ENCODE results near the gene SLC37A1. TPM values are rescaled to one million over a fixed set of nuclear protein-coding genes. Genes with fewer than 3 reads are reported as not detected.

The SLC37A1 gene
- total RNA-seq, 1 experiment from 2014 or later, result 38.3 TPM

GRCh38 chr21:42547906-42548365 is 34.3 kb downstream of the SLC37A1 start:
- Histone ChIP-seq H3K79me2 (ENCODE audit: low read length) (no peaks in the 10 kb centered on the region), H3K4me1 (ENCODE audit: insufficient read depth, low read length) (no peaks in the 10 kb centered on the region), H3K36me3 (ENCODE audit: low read depth, low read length) (peaks cover 19% of the 10 kb centered on the region; the same call in 1 of the 2 replicates), H3K9ac (ENCODE audit: low read length) (no peak overlapping the region), H3K9me2 (replicated peaks; ENCODE audit: low read length) (no peaks in the 10 kb centered on the region), H3K27ac (ENCODE audit: low read length) (no peak overlapping the region), H3K27me3 (ENCODE audit: low read length) (no peaks in the 10 kb centered on the region), H3K4me3 (ENCODE audit: low read length) (no peak overlapping the region), H3F3A (ENCODE audit: low read length, unreplicated experiment) (no peaks in the 10 kb centered on the region), H3K4me2 (ENCODE audit: low read length) (no peak overlapping the region), H3K9me3 (ENCODE audit: low read length) (no peaks in the 10 kb centered on the region), H4K20me1 (ENCODE audit: low read length) (no peaks in the 10 kb centered on the region), H2AFZ (ENCODE audit: low read length) (no peak overlapping the region)
- no TSS peak for BruUV-seq (replicated peaks)
- CTCF ChIA-PET, result no interaction called here
- intact Hi-C loops (cut with micrococcal nuclease), result no loop called here
- TF ChIP-seq EZH2 (IDR thresholded peaks at IDR 0.05; ENCODE audit: low read length, unreplicated experiment) (no peak), CTCF (conservative IDR thresholded peaks at IDR 0.05; ENCODE audit: low read depth, low read length) (no peak), EZH2phosphoT487 (IDR thresholded peaks at IDR 0.05; ENCODE audit: borderline replicate concordance, low read length) (no peak)
- POLR2A ChIA-PET (ENCODE audit: unreplicated experiment), result no interaction called here
- ATAC-seq (no peak), DNase-seq (no peak)

GRCh38 chr21:42548687-42549406 is 35.2 kb downstream of the SLC37A1 start:
- POLR2A ChIA-PET (ENCODE audit: unreplicated experiment), result no interaction called here

More at GRCh38 chr21:42548687-42549406, 35.2 kb downstream of the SLC37A1 start:
- no peaks in the 10 kb centered on the region for H3K4me1 ChIP-seq (ENCODE audit: insufficient read depth, low read length)
- no peak overlapping the region for H3K4me2 ChIP-seq (ENCODE audit: low read length)
- CTCF ChIA-PET, result no interaction called here
- no peak overlapping the region for H3K4me3 ChIP-seq (ENCODE audit: low read length)
- intact Hi-C loops (cut with micrococcal nuclease), result no loop called here
- H3K27me3 ChIP-seq (ENCODE audit: low read length), result no peaks in the 10 kb centered on the region
- no peak for ATAC-seq
- peaks cover 11% of the 10 kb centered on the region; the same call in 1 of the 2 replicates for H3K36me3 ChIP-seq (ENCODE audit: low read depth, low read length)
- DNase-seq, result no peak
- H2AFZ ChIP-seq (ENCODE audit: low read length), result no peak overlapping the region
- no TSS peak for BruUV-seq (replicated peaks)
- no peaks in the 10 kb centered on the region for H3K9me2 ChIP-seq (replicated peaks; ENCODE audit: low read length)
- H3K79me2 ChIP-seq (ENCODE audit: low read length), result no peaks in the 10 kb centered on the region
- H4K20me1 ChIP-seq (ENCODE audit: low read length), result no peaks in the 10 kb centered on the region
- no peak for TF ChIP-seq EZH2phosphoT487 (IDR thresholded peaks at IDR 0.05; ENCODE audit: borderline replicate concordance, low read length)
- TF ChIP-seq CTCF (conservative IDR thresholded peaks at IDR 0.05; ENCODE audit: low read depth, low read length), result no peak
- no peak for TF ChIP-seq EZH2 (IDR thresholded peaks at IDR 0.05; ENCODE audit: low read length, unreplicated experiment)
- no peak overlapping the region for H3K27ac ChIP-seq (ENCODE audit: low read length)
- H3K9ac ChIP-seq (ENCODE audit: low read length), result no peak overlapping the region
- no peaks in the 10 kb centered on the region for H3F3A ChIP-seq (ENCODE audit: low read length, unreplicated experiment)
- no peaks in the 10 kb centered on the region for H3K9me3 ChIP-seq (ENCODE audit: low read length)
